Stimulated activated CD4-positive, alpha-beta T cell treated with anti-CD3 and anti-CD28 coated beads, TNF-alpha, amount 100 ng/mL, for 48 hours (primary cell): ENCODE results near the gene TNFRSF8.
"Not testable (repeated sequence)": the region's sequence is repeated elsewhere in the genome, so short reads cannot be mapped to it uniquely, and the experiment has no call there.

Experiments used
- DNase-seq, 3 donors: peaks; one replicate each; pipeline ENCODE4 v3.0.0-alpha.2; 2020; ENCODE audit warnings: low read depth in 3 of 3

Gene TNFRSF8

GRCh38 chr1:12085643-12086260 lies 22.6 kb downstream of the TNFRSF8 start:
- DNase-seq: no peak

- no peak for DNase-seq
These were observed 24.8 kb downstream of the TNFRSF8 start for GRCh38 chr1:12087797-12088314.

GRCh38 chr1:12088607-12089006 lies 25.5 kb downstream of the TNFRSF8 start:
- no peak for DNase-seq

- DNase-seq: no peak
These were observed 27.2 kb downstream of the TNFRSF8 start for GRCh38 chr1:12090326-12090725.

GRCh38 chr1:12091191-12091590 lies 28.1 kb downstream of the TNFRSF8 start:
- DNase-seq: no peak

GRCh38 chr1:12094180-12094579 lies 31.1 kb downstream of the TNFRSF8 start:
- DNase-seq: no peak

GRCh38 chr1:12095452-12096263 lies 32.6 kb downstream of the TNFRSF8 start:
- DNase-seq: no peak

- no peak for DNase-seq
These were observed 33.5 kb downstream of the TNFRSF8 start for GRCh38 chr1:12096615-12097014.

- no peak for DNase-seq
These were observed 34.2 kb downstream of the TNFRSF8 start for GRCh38 chr1:12097321-12097720.

GRCh38 chr1:12098786-12099185 lies 35.7 kb downstream of the TNFRSF8 start:
- DNase-seq: no peak

GRCh38 chr1:12099610-12100009 lies 36.5 kb downstream of the TNFRSF8 start:
- DNase-seq: no peak

GRCh38 chr1:12100071-12100470 lies 37.0 kb downstream of the TNFRSF8 start:
- no peak for DNase-seq

GRCh38 chr1:12101120-12101519 lies 38.0 kb downstream of the TNFRSF8 start:
- DNase-seq: not testable (repeated sequence)

GRCh38 chr1:12102066-12102465 lies 39.0 kb downstream of the TNFRSF8 start:
- no peak for DNase-seq

- DNase-seq: no peak
These were observed 41.3 kb downstream of the TNFRSF8 start for GRCh38 chr1:12104417-12104816.

GRCh38 chr1:12106153-12106552 lies 43.0 kb downstream of the TNFRSF8 start:
- DNase-seq: no peak

GRCh38 chr1:12106861-12107260 lies 43.8 kb downstream of the TNFRSF8 start:
- not testable (repeated sequence) for DNase-seq

- no peak for DNase-seq
These were observed 44.6 kb downstream of the TNFRSF8 start for GRCh38 chr1:12107718-12108117.

GRCh38 chr1:12109901-12110300 lies 46.8 kb downstream of the TNFRSF8 start:
- no peak for DNase-seq

GRCh38 chr1:12111741-12112140 lies 48.6 kb downstream of the TNFRSF8 start:
- no peak for DNase-seq

GRCh38 chr1:12112711-12113161 lies 49.6 kb downstream of the TNFRSF8 start:
- no peak for DNase-seq

- DNase-seq: no peak
These were observed 50.6 kb downstream of the TNFRSF8 start for GRCh38 chr1:12113433-12114339.
